CD4-positive, alpha-beta T cell treated with Interleukin-21 for 1 hour (primary cell): Measurements from ENCODE around the gene VRK3.
"Not testable (repeated sequence)": the region's sequence is repeated elsewhere in the genome, so short reads cannot be mapped to it uniquely, and the experiment has no call there.

Experiments
- DNase-seq: peaks from one replicate; pipeline ENCODE4 v3.0.0-alpha.2; 2020

VRK3 gene

GRCh38 chr19:49954092-49954829 is 70.9 kb downstream of the VRK3 start:
- no peak for DNase-seq

- no peak for DNase-seq
Observed at GRCh38 chr19:49953416-49953815, 71.8 kb downstream of the VRK3 start.

- DNase-seq = no peak
Observed at GRCh38 chr19:49952906-49953305, 72.3 kb downstream of the VRK3 start.

GRCh38 chr19:49952479-49952836 is 72.7 kb downstream of the VRK3 start:
- no peak for DNase-seq

- no peak for DNase-seq
Observed at GRCh38 chr19:49951806-49952478, 73.2 kb downstream of the VRK3 start.

- no peak for DNase-seq
Observed at GRCh38 chr19:49950956-49951526, 74.1 kb downstream of the VRK3 start.

GRCh38 chr19:49950590-49950948 is 74.6 kb downstream of the VRK3 start:
- no peak for DNase-seq

- DNase-seq = no peak
Observed at GRCh38 chr19:49949742-49950589, 75.2 kb downstream of the VRK3 start.

GRCh38 chr19:49946415-49946814 is 78.8 kb downstream of the VRK3 start:
- DNase-seq = no peak

- not testable (repeated sequence) for DNase-seq
Observed at GRCh38 chr19:49944567-49944966, 80.6 kb downstream of the VRK3 start.

GRCh38 chr19:49940482-49940791 is 84.7 kb downstream of the VRK3 start:
- DNase-seq = no peak

GRCh38 chr19:49939721-49940481 is 85.3 kb downstream of the VRK3 start:
- DNase-seq = no peak

- DNase-seq = no peak
Observed at GRCh38 chr19:49938662-49939061, 86.5 kb downstream of the VRK3 start.

GRCh38 chr19:49937750-49938381 is 87.3 kb downstream of the VRK3 start:
- peak; percentile 77 for DNase-seq

- no peak for DNase-seq
Observed at GRCh38 chr19:49936549-49936948, 88.6 kb downstream of the VRK3 start.

GRCh38 chr19:49933643-49934042 is 91.5 kb downstream of the VRK3 start:
- DNase-seq = no peak

- DNase-seq = peak; percentile 66
Observed at GRCh38 chr19:49932731-49933131, 92.4 kb downstream of the VRK3 start.

GRCh38 chr19:49932041-49932451 is 93.1 kb downstream of the VRK3 start:
- no peak for DNase-seq

- no peak for DNase-seq
Observed at GRCh38 chr19:49931293-49932040, 93.7 kb downstream of the VRK3 start.

- DNase-seq = peak; percentile 35
Observed at GRCh38 chr19:49930483-49931011, 94.6 kb downstream of the VRK3 start.
